Measurements from ENCODE around the gene ESYT1. TPM values are rescaled to one million over a fixed set of nuclear protein-coding genes. Genes with fewer than 3 reads are reported as not detected.
A peak's percentile ranks its signal among the peaks of the same experiment; 100 is the strongest.

ESYT1 gene, protein sequence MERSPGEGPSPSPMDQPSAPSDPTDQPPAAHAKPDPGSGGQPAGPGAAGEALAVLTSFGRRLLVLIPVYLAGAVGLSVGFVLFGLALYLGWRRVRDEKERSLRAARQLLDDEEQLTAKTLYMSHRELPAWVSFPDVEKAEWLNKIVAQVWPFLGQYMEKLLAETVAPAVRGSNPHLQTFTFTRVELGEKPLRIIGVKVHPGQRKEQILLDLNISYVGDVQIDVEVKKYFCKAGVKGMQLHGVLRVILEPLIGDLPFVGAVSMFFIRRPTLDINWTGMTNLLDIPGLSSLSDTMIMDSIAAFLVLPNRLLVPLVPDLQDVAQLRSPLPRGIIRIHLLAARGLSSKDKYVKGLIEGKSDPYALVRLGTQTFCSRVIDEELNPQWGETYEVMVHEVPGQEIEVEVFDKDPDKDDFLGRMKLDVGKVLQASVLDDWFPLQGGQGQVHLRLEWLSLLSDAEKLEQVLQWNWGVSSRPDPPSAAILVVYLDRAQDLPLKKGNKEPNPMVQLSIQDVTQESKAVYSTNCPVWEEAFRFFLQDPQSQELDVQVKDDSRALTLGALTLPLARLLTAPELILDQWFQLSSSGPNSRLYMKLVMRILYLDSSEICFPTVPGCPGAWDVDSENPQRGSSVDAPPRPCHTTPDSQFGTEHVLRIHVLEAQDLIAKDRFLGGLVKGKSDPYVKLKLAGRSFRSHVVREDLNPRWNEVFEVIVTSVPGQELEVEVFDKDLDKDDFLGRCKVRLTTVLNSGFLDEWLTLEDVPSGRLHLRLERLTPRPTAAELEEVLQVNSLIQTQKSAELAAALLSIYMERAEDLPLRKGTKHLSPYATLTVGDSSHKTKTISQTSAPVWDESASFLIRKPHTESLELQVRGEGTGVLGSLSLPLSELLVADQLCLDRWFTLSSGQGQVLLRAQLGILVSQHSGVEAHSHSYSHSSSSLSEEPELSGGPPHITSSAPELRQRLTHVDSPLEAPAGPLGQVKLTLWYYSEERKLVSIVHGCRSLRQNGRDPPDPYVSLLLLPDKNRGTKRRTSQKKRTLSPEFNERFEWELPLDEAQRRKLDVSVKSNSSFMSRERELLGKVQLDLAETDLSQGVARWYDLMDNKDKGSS
- 10 to 100 TPM; 26.8 to 81.1 (median 43.4) TPM for total RNA-seq
- polyA plus RNA-seq, result 10 to 100 TPM; 17.0 to 67.3 TPM
- long read RNA-seq, donor 1, full-length matches to known transcripts, result 21 of 42 reads
- long read RNA-seq, donor 1, partial matches to known transcripts, result 16 of 42 reads
- long read RNA-seq, donor 1, other reads (novel, unspliced or antisense), result 5 of 42 reads
- long read RNA-seq, donor 2, full-length matches to known transcripts, result 70 of 121 reads
- long read RNA-seq, donor 2, partial matches to known transcripts, result 32 of 121 reads
- long read RNA-seq, donor 2, other reads (novel, unspliced or antisense), result 19 of 121 reads
- long read RNA-seq, donor 3, full-length matches to known transcripts, result 34 of 70 reads
- long read RNA-seq, donor 3, partial matches to known transcripts, result 27 of 70 reads
- long read RNA-seq, donor 3, other reads (novel, unspliced or antisense), result 9 of 70 reads

DNA sequence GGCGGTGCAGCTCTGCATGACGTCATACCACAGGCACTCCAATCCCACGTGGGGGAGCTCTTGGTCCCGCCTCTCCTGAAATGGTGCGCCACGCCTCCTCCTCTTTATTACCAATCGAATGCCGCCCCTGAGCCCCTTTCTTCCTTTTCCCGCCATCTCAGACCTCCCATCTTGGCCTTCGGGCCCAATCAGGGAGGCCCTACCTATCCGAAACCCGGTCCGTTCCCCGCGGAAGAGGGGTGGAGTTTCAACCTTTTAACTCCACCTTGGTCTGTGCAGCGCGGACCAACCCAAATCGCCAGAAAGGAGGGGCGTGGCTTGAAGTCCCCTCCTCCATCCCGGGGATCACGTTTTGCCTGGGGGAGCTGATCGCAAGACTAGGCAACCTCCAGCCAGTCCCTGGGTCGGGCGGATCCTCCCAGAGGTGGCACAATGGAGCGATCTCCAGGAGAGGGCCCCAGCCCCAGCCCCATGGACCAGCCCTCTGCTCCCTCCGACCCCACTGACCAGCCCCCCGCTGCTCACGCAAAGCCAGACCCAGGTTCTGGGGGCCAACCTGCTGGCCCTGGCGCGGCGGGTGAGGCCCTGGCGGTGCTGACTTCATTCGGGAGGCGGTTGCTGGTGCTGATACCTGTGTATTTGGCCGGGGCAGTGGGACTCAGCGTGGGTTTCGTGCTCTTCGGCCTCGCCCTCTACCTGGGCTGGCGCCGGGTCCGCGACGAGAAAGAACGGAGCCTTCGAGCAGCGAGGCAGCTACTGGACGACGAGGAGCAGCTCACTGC is at the start of gene ESYT1:
Gene ESYT1 (plus strand): TSS at position 380 of the 782 bp plus-strand sequence. CDS start 53 bp downstream, at position 433.
- ATAC-seq (peak; percentile 95 to 98 (median 96)), DNase-seq (peak; percentile 97 to 99 (median 99))
- peaks cover 0 to 37% (median 29%) of the 10 kb centered on the region in 9 donors for H3K36me3 ChIP-seq
- peak in 1 of 2 donors; percentile 97 for TF ChIP-seq POLR2A (IDR thresholded peaks at IDR 0.05)
- TF ChIP-seq, protein P1, sequence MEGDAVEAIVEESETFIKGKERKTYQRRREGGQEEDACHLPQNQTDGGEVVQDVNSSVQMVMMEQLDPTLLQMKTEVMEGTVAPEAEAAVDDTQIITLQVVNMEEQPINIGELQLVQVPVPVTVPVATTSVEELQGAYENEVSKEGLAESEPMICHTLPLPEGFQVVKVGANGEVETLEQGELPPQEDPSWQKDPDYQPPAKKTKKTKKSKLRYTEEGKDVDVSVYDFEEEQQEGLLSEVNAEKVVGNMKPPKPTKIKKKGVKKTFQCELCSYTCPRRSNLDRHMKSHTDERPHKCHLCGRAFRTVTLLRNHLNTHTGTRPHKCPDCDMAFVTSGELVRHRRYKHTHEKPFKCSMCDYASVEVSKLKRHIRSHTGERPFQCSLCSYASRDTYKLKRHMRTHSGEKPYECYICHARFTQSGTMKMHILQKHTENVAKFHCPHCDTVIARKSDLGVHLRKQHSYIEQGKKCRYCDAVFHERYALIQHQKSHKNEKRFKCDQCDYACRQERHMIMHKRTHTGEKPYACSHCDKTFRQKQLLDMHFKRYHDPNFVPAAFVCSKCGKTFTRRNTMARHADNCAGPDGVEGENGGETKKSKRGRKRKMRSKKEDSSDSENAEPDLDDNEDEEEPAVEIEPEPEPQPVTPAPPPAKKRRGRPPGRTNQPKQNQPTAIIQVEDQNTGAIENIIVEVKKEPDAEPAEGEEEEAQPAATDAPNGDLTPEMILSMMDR (IDR thresholded peaks at IDR 0.05), result no peak
- H3K27ac ChIP-seq, result peak within 1 kb of the TSS; percentile 23 to 94 (median 90)
- H3K9me3 ChIP-seq, result no peaks in the 10 kb centered on the region
- WGBS, 4 donors, result 0 to 1% (median 0%) methylated on average over 26 to 49 of the region's 49 CpGs
- peak within 1 kb of the TSS; percentile 75 to 97 (median 84) for H3K4me3 ChIP-seq
- no peaks in the 10 kb centered on the region for H3K27me3 ChIP-seq
- peaks cover 8 to 61% (median 31%) of the 10 kb centered on the region in 12 donors for H3K4me1 ChIP-seq
- intact Hi-C loops (cut with DNase I), result loop anchor here in 9 of 10 donors (1.0 to 10.0 kb wide), 9 partner anchors 25 to 339 kb away; partner anchors contain the start of genes MYL6 (in 5 of the 9), SMARCC2 (in 5 of the 9), SPRYD4 (in 5 of the 9) and MYL6B (in 2 of the 9)

GRCh38 chr12:56078427-56078826 is 49.6 kb upstream of the ESYT1 start:
- peak overlapping the region in 1 of 12 donors; percentile 55 for H3K4me3 ChIP-seq
- H3K4me1 ChIP-seq, result peaks cover 0 to 26% (median 16%) of the 10 kb centered on the region in 12 donors

More at GRCh38 chr12:56078427-56078826, 49.6 kb upstream of the ESYT1 start:
- Histone ChIP-seq H3K27me3 (peaks cover 0 to 17% (median 10%) of the 10 kb centered on the region in 9 donors), H3K36me3 (no peaks in the 10 kb centered on the region), H3K9me3 (no peaks in the 10 kb centered on the region), H3K27ac (no peak overlapping the region)
- DNase-seq (no peak), ATAC-seq (no peak)
- TF ChIP-seq, protein P1 (IDR thresholded peaks at IDR 0.05), result no peak
- TF ChIP-seq POLR2A (IDR thresholded peaks at IDR 0.05), result no peak
- intact Hi-C loops (cut with DNase I), result no loop called here
- 96 to 100% (median 100%) methylated on average over 1 of the region's 1 CpG for WGBS, 4 donors

Measured in heart left ventricle (tissue), 16 donors.